NB4 (cell line): ENCODE measurements around the gene KIAA1671.

ENCODE experiments used
- DNase-seq: peaks from one replicate; pipeline ENCODE4 v3.0.0; 2010; ENCODE audit warnings: low read depth
- H3K4me3 ChIP-seq: one replicate; pipeline ENCODE4 v1.5.1; 2011; ENCODE audit warnings: mild to moderate bottlenecking, low read depth, low read length, moderate library complexity
- CTCF ChIP-seq: IDR thresholded peaks from one replicate; pipeline ENCODE4 v1.5.1; 2012; ENCODE audit warnings: low read depth, low read length
- MAX ChIP-seq: IDR thresholded peaks from 2 replicates; pipeline ENCODE4 v1.6.1; 2011; ENCODE audit warnings: low read depth, low read length
- MYC ChIP-seq: IDR thresholded peaks from 2 replicates; pipeline ENCODE4 v1.6.1; 2011; ENCODE audit warnings: low read depth, low read length
- POLR2A ChIP-seq: IDR thresholded peaks from 2 replicates; pipeline ENCODE4 v1.6.1; 2011; ENCODE audit warnings: mild to moderate bottlenecking; ENCODE audit not compliant: insufficient read length; ENCODE audit errors: extremely low read depth

Gene KIAA1671

GRCh38 chr22:25091458-25091857, 138.9 kb downstream of the KIAA1671 start:
- H3K4me3 ChIP-seq = no peak overlapping the region
- no peak for TF ChIP-seq MAX
- no peak for DNase-seq

GRCh38 chr22:25092119-25092518, 139.6 kb downstream of the KIAA1671 start:
- no peak for DNase-seq
- TF ChIP-seq MAX (no peak), POLR2A (no peak), MYC (no peak), CTCF (no peak)

GRCh38 chr22:25094579-25094978, 142.1 kb downstream of the KIAA1671 start:
- no peak for DNase-seq
- TF ChIP-seq POLR2A (no peak), MYC (no peak)
- H3K4me3 ChIP-seq = no peak overlapping the region

More at GRCh38 chr22:25092119-25092518, 139.6 kb downstream of the KIAA1671 start:
- no peak overlapping the region for H3K4me3 ChIP-seq

GRCh38 chr22:25095869-25096268, 143.4 kb downstream of the KIAA1671 start:
- H3K4me3 ChIP-seq = no peak overlapping the region
- no peak for DNase-seq
- TF ChIP-seq MAX = no peak
- TF ChIP-seq POLR2A = no peak
- no peak for TF ChIP-seq MYC
- TF ChIP-seq CTCF = no peak

- no peak for DNase-seq
- no peak for TF ChIP-seq CTCF
- TF ChIP-seq MAX = no peak
- no peak overlapping the region for H3K4me3 ChIP-seq
Measured at GRCh38 chr22:25096638-25097405, 144.3 kb downstream of the KIAA1671 start.

GRCh38 chr22:25098445-25099081, 146.0 kb downstream of the KIAA1671 start:
- H3K4me3 ChIP-seq = no peak overlapping the region
- no peak for DNase-seq
- TF ChIP-seq MAX = no peak
- no peak for TF ChIP-seq POLR2A
- no peak for TF ChIP-seq MYC
- no peak for TF ChIP-seq CTCF

GRCh38 chr22:25099202-25099601, 146.7 kb downstream of the KIAA1671 start:
- TF ChIP-seq POLR2A (no peak), CTCF (no peak), MYC (no peak), MAX (no peak)
- DNase-seq = no peak
- no peak overlapping the region for H3K4me3 ChIP-seq
